Breast epithelium (tissue), 4 donors: ENCODE measurements around the gene FANCC. TPM values are rescaled to one million over a fixed set of nuclear protein-coding genes. Genes with fewer than 3 reads are reported as not detected.

Experiments
- DNase-seq, 2 donors: peaks; one replicate each; pipeline ENCODE4 v3.0.0-alpha.2; 2019; ENCODE audit warnings: low spot score in 2 of 2
- H3K27ac ChIP-seq, 2 donors: fragments of 200-600 bp; sonication (generic) in 1 of 2; one replicate each; pipeline ENCODE4 v1.5.1; 2016 to 2019; ENCODE audit warnings: mild to moderate bottlenecking in 1 of 2
- H3K27me3 ChIP-seq, 2 donors: fragments of 200-600 bp; sonication (generic) in 1 of 2; one replicate each; pipeline versions ENCODE4 v1.5.1 to v1.6.0; 2017 to 2019; ENCODE audit warnings: control low read depth in 1 of 2, mild to moderate bottlenecking in 1 of 2
- H3K36me3 ChIP-seq: fragments of 200-600 bp; one replicate; pipeline ENCODE4 v1.5.1; 2019
- H3K4me1 ChIP-seq, 2 donors: fragments of 200-600 bp; sonication (generic); one replicate each; pipeline ENCODE4 v1.5.1; 2016 to 2019; ENCODE audit warnings: control low read depth in 1 of 2
- H3K4me3 ChIP-seq, 3 donors: fragments of 200-600 bp; sonication (generic); 1 replicate in 2 of 3; 2 replicates in 1 of 3; pipeline ENCODE4 v1.5.1; 2016 to 2019; ENCODE audit warnings: mild to moderate bottlenecking in 3 of 3, moderate library complexity in 2 of 3
- H3K9me3 ChIP-seq, 2 donors: fragments of 200-600 bp; sonication (generic) in 1 of 2; one replicate each; pipeline ENCODE4 v1.5.1; 2016 to 2019; ENCODE audit warnings: control low read depth in 1 of 2
- POLR2A ChIP-seq: fragments of 450-650 bp; IDR thresholded peaks from one replicate; pipeline ENCODE4 v1.6.1; 2016; ENCODE audit warnings: antibody characterized with exemption, mild to moderate bottlenecking, moderate library complexity
- POLR2AphosphoS5 ChIP-seq, 3 donors: sonication (generic); formaldehyde crosslinking; IDR thresholded peaks; one replicate each; pipeline ENCODE4 v1.6.1; 2017; ENCODE audit warnings: antibody characterized with exemption in 3 of 3
- intact Hi-C: fragments of 100-400 bp; cut with DNase I; formaldehyde crosslinking; loops from one replicate; pipeline ENCODE4 v1.15.1; 2023; ENCODE audit warnings: low total_unique reads
- total RNA-seq, 3 donors: library from RNA; depleted of rRNA; stranded (reverse); fragments of >200 nt; gene quantifications; one replicate each; pipeline ENCODE4 v1.1.0, GENCODE V29; 2016
- TF ChIP-seq, protein P1 (sequence below), 3 donors: fragments of 450-650 bp; IDR thresholded peaks; one replicate each; pipeline ENCODE4 v1.5.1; 2016 to 2017; ENCODE audit warnings: antibody characterized with exemption in 3 of 3, mild to moderate bottlenecking in 3 of 3, moderate library complexity in 3 of 3

The FANCC gene
- total RNA-seq, 3 donors from 2014 or later = 4.2 to 11.4 (median 9.2) TPM

DNA sequence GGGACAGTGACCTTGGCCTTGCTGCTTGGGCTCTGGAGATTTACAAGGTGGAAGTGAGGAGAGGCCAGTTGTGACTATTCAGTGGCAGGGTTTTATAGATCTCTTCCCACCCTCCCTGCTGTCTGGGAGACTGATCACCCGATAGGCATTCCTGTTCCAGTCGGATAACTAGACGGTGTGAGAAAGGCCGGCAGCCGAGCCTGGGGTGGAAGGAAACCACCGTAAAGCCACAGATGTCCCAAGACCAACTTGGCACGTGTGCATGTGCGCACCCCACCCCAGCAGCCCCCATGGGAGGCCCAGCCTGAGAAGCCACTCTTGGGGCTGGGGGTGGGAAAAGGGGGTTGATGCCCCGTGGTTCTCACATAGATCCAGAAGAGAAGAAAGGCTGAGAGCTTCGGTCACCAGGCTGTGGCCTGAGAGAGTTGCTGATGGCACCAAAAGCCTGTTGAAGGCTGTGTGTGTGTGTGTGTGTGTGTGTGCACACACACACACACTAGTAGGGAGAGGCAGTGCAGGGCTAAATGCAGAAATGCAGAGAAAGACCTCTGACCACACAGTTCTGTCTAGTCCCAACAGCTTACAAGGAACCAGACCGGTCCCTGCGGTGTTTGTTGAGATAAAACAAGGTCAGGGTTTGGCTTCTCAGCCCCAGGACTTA is 225.8 kb downstream of the FANCC start:
- Histone ChIP-seq H3K36me3 (no peaks in the 10 kb centered on the region), H3K27me3 (no peaks in the 10 kb centered on the region), H3K4me1 (peaks cover 7 to 9% of the 10 kb centered on the region in 2 donors), H3K9me3 (no peaks in the 10 kb centered on the region), H3K27ac (peak overlapping the region; percentile 59 to 70), H3K4me3 (no peak overlapping the region)
- TF ChIP-seq POLR2AphosphoS5 (IDR thresholded peaks at IDR 0.05) (no peak), POLR2A (no peak)
- TF ChIP-seq, protein P1, sequence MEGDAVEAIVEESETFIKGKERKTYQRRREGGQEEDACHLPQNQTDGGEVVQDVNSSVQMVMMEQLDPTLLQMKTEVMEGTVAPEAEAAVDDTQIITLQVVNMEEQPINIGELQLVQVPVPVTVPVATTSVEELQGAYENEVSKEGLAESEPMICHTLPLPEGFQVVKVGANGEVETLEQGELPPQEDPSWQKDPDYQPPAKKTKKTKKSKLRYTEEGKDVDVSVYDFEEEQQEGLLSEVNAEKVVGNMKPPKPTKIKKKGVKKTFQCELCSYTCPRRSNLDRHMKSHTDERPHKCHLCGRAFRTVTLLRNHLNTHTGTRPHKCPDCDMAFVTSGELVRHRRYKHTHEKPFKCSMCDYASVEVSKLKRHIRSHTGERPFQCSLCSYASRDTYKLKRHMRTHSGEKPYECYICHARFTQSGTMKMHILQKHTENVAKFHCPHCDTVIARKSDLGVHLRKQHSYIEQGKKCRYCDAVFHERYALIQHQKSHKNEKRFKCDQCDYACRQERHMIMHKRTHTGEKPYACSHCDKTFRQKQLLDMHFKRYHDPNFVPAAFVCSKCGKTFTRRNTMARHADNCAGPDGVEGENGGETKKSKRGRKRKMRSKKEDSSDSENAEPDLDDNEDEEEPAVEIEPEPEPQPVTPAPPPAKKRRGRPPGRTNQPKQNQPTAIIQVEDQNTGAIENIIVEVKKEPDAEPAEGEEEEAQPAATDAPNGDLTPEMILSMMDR (IDR thresholded peaks at IDR 0.05) = no peak
- intact Hi-C loops = no loop called here
- DNase-seq = peak in 1 of 2 donors; percentile 43

DNA sequence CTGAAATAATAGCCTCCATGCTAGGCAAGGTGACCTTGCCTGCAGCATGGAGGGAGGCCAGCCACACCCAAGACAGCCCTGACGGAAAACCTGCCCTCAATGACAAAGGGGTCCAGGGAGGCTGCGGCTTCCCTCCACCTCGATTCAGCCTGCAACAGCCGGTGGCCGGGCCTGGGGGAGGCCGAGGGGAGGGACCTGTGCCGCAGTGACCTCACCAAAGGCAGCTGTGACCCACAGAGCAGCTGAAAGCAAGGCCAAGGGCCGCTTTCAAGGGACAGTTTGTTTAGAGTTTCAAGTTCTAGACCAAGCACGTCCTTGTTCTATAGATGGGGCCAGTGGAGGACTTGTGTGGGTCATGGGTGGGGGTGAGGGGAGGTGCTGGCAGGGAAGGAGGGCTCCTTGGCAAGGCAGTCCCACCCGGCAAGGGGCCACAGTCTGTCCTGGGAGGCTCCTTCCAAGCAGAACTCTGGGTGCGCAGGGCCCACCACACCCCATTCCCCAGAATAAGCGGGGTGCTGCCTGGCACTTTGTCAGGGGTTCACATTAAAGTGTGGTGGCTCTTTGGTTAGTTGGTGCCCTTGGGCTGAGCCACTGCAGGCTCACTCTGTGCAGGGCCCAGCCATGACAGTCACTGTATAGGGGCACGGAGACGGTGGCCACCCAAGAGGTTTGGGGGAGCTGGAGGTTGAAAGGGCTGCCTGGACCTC is 226.5 kb downstream of the FANCC start:
- H3K27me3 ChIP-seq = no peaks in the 10 kb centered on the region
- TF ChIP-seq, protein P1 (IDR thresholded peaks at IDR 0.05) = no peak
- TF ChIP-seq POLR2AphosphoS5 (IDR thresholded peaks at IDR 0.05) (no peak), POLR2A (no peak)
- peak in 1 of 2 donors; percentile 39 for DNase-seq
- intact Hi-C loops = no loop called here
- peaks cover 7 to 9% of the 10 kb centered on the region in 2 donors for H3K4me1 ChIP-seq
- peak overlapping the region; percentile 33 to 70 for H3K27ac ChIP-seq
- H3K36me3 ChIP-seq = no peaks in the 10 kb centered on the region
- H3K4me3 ChIP-seq = no peak overlapping the region
- H3K9me3 ChIP-seq = no peaks in the 10 kb centered on the region

- intact Hi-C loops = no loop called here
These were observed 227.3 kb downstream of the FANCC start for GRCh38 chr9:95090023-95090791.

GRCh38 chr9:95089257-95090022 is 228.1 kb downstream of the FANCC start:
- Histone ChIP-seq H3K4me1 (peaks cover 7 to 9% of the 10 kb centered on the region in 2 donors), H3K4me3 (no peak overlapping the region), H3K9me3 (no peaks in the 10 kb centered on the region), H3K36me3 (no peaks in the 10 kb centered on the region), H3K27ac (peak overlapping the region in 1 of 2 donors; percentile 4), H3K27me3 (no peaks in the 10 kb centered on the region)
- TF ChIP-seq POLR2A (no peak), POLR2AphosphoS5 (IDR thresholded peaks at IDR 0.05) (no peak)
- TF ChIP-seq, protein P1 (IDR thresholded peaks at IDR 0.05) = no peak
- intact Hi-C loops = no loop called here
- DNase-seq = peak in 1 of 2 donors; percentile 39

More at GRCh38 chr9:95090023-95090791, 227.3 kb downstream of the FANCC start:
- no peaks in the 10 kb centered on the region for H3K9me3 ChIP-seq
- H3K27me3 ChIP-seq = no peaks in the 10 kb centered on the region
- no peak for TF ChIP-seq POLR2AphosphoS5 (IDR thresholded peaks at IDR 0.05)
- H3K4me1 ChIP-seq = peaks cover 7 to 9% of the 10 kb centered on the region in 2 donors
- H3K4me3 ChIP-seq = no peak overlapping the region
- H3K36me3 ChIP-seq = no peaks in the 10 kb centered on the region
- peak overlapping the region in 1 of 2 donors; percentile 4 for H3K27ac ChIP-seq
- DNase-seq = peak in 1 of 2 donors; percentile 52
